ENCODE results near the gene CDKN2D. TPM values are rescaled to one million over a fixed set of nuclear protein-coding genes. Genes with fewer than 3 reads are reported as not detected.

The CDKN2D gene
- total and polyA plus RNA-seq, 2 of the 8 experiments (the other 6 are each of a cell fraction or from before 2014, with no cell fraction given): 3.0 to 4.0 TPM

GRCh38 chr19:10565028-10565566, 3.7 kb downstream of the CDKN2D start (continued):
- TF ChIP-seq NANOG (IDR thresholded peaks at IDR 0.05; ENCODE audit: insufficient read depth, low read depth, low read length, poor library complexity, severe bottlenecking) (no peak), RAD21 (IDR thresholded peaks at IDR 0.05 in 1 of 2, conservative IDR thresholded peaks at IDR 0.05 in 1 of 2; ENCODE audit: low read depth in 2 of 2, low read length in 2 of 2) (no peak), RXRA (IDR thresholded peaks at IDR 0.05; ENCODE audit: insufficient read depth, low read depth, low read length) (no peak), E2F6 (IDR thresholded peaks at IDR 0.05) (no peak), FOSL1 (IDR thresholded peaks at IDR 0.05; ENCODE audit: insufficient read depth, low read depth, low read length) (no peak), EGR1 (IDR thresholded peaks at IDR 0.05; ENCODE audit: borderline replicate concordance, low read depth, low read length) (no peak), ATF2 (IDR thresholded peaks at IDR 0.05; ENCODE audit: low read length) (no peak), MAX (IDR thresholded peaks at IDR 0.05) (peak; percentile 52), KDM1A (IDR thresholded peaks at IDR 0.05; ENCODE audit: borderline replicate concordance, low read length) (no peak), CTCF (IDR thresholded peaks at IDR 0.05; ENCODE audit: control extremely low read depth in 1 of 3, insufficient read depth in 1 of 3, low read depth in 1 of 3, low read length in 3 of 3) (peak in 2 of 3 experiments; percentile 24 to 29; a peak in 3 of 4 replicates)

All from H1 (cell line).